Activated T-cell treated with anti-CD3 and anti-CD28 coated beads for 24 hours (primary cell): ENCODE data around the gene MX1.
"Not testable (repeated sequence)": the region's sequence is repeated elsewhere in the genome, so short reads cannot be mapped to it uniquely, and the experiment has no call there.

Experiments
- DNase-seq: peaks from one replicate; pipeline ENCODE4 v3.0.0-alpha.2; 2020; ENCODE audit warnings: low read depth

Gene MX1

GRCh38 chr21:41407541-41408460 is 18.2 kb upstream of the MX1 start:
- DNase-seq: no peak

GRCh38 chr21:41410361-41410760 is 15.7 kb upstream of the MX1 start:
- no peak for DNase-seq

GRCh38 chr21:41410767-41411448 is 15.1 kb upstream of the MX1 start:
- no peak for DNase-seq

- no peak for DNase-seq
These were observed 14.5 kb upstream of the MX1 start for GRCh38 chr21:41411449-41412089.

GRCh38 chr21:41417505-41417904 is 8.5 kb upstream of the MX1 start:
- DNase-seq: not testable (repeated sequence)

GRCh38 chr21:41418393-41418792 is 7.6 kb upstream of the MX1 start:
- no peak for DNase-seq

- no peak for DNase-seq
These were observed 6.9 kb upstream of the MX1 start for GRCh38 chr21:41418956-41419680.

GRCh38 chr21:41419921-41420862 is 5.8 kb upstream of the MX1 start:
- DNase-seq: peak; percentile 32

- not testable (repeated sequence) for DNase-seq
These were observed 5.0 kb upstream of the MX1 start for GRCh38 chr21:41420998-41421397.

GRCh38 chr21:41422546-41423304 is 3.3 kb upstream of the MX1 start:
- DNase-seq: no peak

- not testable (repeated sequence) for DNase-seq
These were observed 2.8 kb upstream of the MX1 start for GRCh38 chr21:41423305-41423636.

- no peak for DNase-seq
These were observed 468 bp upstream of the MX1 start for GRCh38 chr21:41425588-41425953.

GRCh38 chr21:41426676-41427404 is 801 bp downstream of the MX1 start:
- no peak for DNase-seq

GRCh38 chr21:41427556-41427955 is 1.5 kb downstream of the MX1 start:
- no peak for DNase-seq

GRCh38 chr21:41428311-41428710 is 2.3 kb downstream of the MX1 start:
- no peak for DNase-seq

GRCh38 chr21:41428847-41429246 is 2.8 kb downstream of the MX1 start:
- DNase-seq: no peak

GRCh38 chr21:41429305-41429704 is 3.3 kb downstream of the MX1 start:
- DNase-seq: no peak

- DNase-seq: no peak
These were observed 4.0 kb downstream of the MX1 start for GRCh38 chr21:41429925-41430491.

- DNase-seq: no peak
These were observed 5.9 kb downstream of the MX1 start for GRCh38 chr21:41431788-41432548.
